Thyroid gland (tissue), 4 donors: Measurements from ENCODE around the gene FYB1.

Source experiments
- CTCF ChIP-seq, 6 experiments: fragments of 200-600 bp in 3 of 6; fragments of 450-650 bp in 3 of 6; sonication (generic) in 3 of 6; IDR thresholded peaks; one replicate each; pipeline ENCODE4 v1.5.1; 2016 to 2019; ENCODE audit warnings: antibody characterized with exemption in 6 of 6, mild to moderate bottlenecking in 2 of 6, inconsistent platforms in 1 of 6, moderate library complexity in 1 of 6
- POLR2A ChIP-seq, 2 donors: fragments of 450-650 bp; IDR thresholded peaks; one replicate each; pipeline ENCODE4 v1.6.1; 2017; ENCODE audit warnings: antibody characterized with exemption in 2 of 2, mild to moderate bottlenecking in 2 of 2, moderate library complexity in 1 of 2

- TF ChIP-seq CTCF (IDR thresholded peaks at IDR 0.05) (no peak), POLR2A (IDR thresholded peaks at IDR 0.05) (no peak)
Observed at GRCh38 chr5:39169081-39169480, 50.3 kb downstream of the FYB1 start.
